KG1 (cell line): Measurements from ENCODE around the gene GJD3.

Experiments used
- DNase-seq: peaks from one replicate; lab custom pipeline; 2025; lab: John Stamatoyannopoulos, UW

The GJD3 gene

DNA sequence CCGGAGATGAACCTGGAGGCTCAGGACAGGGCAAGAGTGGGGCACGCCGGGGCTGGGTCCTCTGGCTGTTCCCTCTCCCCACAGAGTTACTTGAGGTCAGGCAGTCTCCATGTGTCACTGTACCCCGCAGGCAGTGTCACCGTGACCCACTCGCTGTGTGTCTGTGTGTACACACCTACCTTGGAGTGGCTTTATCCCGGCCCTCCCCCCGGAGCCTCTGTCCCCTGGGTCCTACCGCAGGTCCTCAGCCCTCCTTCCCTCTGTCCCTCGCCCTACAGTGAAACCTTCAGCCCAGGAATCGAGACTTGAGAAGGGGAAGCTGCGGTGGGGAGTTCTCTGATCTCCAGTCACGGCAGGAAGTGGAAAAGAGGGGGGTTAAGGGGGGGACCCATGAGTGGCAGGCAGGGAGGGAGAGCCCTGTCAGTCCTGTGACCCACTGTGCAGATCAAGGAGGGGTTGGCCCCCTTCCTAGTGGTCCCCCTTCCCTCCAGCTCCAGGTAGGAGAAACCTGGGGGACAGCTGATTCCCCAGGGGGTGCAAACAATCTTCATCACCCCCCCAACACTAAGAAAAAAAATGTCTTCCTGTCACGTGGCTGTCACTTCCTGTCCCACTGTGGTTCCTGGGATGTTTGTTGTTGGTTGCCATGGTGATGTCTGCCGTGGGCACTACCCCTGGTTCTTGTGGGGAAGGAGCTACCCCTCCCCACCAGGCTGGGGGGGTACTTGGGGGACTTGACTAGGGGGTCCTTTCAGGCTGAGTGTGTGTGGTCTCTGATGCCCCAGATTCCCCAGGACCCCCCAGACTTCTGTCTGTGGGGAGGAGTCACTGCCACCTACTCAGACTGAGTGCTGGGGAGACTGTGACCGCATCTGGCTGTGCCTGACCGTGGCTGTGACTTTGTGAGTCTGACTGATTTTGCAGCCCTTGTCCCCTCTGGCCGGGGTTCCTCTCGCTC lies 41.9 kb downstream of the GJD3 start:
- DNase-seq, result peak; percentile 96

DNA sequence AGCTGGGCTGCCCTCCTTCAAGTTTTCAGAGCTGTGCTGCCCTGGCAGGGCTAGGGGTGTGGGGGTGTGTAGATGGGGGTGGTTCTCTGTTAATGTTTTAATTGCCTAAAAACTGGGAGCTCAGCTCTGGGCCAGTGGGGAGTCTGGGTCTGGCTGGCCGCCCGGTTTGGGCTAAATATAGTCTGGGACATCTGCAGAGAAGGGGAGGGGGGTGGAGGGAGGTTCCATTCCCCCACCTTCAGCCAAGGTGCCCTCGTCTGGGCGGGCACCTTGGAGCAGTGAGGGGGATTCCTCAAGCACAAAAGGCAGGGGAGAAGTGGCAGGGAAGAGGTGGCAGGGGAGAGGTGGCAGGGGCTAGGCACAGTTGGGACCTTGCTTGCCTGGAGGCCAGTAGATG lies 42.6 kb downstream of the GJD3 start:
- DNase-seq, result no peak

DNA sequence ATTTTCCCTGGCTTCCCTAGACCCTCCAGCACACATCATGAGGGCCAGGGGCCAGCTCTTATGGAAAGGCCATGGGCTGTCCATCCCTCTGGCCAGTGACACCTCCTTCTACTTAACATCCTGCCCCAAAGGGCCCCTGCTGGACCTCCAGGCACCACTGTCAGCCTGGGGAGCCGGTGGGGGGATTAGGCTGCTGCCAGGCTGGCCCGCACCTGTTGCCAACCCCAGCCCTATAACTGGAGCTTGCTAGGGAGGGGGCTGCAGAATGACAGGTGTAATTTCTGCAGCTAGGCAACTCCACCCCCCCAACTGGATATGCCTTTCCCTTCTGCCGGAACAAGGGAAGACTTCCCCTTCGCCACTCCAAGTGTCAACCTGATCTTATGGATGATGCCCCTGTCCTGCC lies 43.0 kb downstream of the GJD3 start:
- DNase-seq, result no peak

DNA sequence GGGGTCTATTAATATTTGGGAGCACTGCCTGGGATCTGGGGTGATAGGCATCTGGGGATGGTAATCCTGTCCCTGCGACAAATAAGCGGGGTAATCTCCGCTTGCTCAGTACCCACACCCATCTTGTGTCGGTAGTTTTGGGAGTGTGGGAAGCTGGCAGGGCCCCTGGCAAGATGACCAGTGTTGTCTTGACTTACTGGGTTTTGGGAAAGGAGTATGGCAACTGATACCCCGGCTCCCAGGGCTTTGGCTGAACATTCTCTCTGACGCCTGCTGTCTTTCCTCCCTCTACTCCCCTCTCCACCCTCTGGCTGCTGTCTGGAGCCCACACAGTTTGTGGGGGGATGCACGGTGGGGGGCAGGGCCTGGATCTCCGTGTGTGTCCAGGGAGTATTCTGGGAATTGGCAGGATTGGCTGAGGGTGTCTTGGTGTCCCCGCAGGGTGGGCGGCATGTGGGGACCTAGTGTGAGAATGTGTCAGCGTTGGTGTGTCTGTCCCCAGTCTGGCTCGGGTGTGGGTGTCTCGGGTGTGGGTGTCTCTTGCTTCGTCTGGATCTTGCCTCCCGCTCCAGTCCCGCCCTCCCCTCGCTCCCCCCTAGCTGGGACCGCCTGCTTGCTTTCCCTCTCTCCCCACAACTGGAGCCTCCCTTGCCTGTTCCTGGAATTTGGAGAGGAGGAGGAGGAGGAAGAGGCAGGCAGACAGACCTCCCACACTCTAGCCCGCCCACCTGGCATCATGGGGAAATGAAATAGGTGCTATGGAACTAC lies 43.6 kb downstream of the GJD3 start:
- no peak for DNase-seq

- DNase-seq, result no peak
Observed at GRCh38 chr17:40319651-40320540, 44.6 kb downstream of the GJD3 start.

DNA sequence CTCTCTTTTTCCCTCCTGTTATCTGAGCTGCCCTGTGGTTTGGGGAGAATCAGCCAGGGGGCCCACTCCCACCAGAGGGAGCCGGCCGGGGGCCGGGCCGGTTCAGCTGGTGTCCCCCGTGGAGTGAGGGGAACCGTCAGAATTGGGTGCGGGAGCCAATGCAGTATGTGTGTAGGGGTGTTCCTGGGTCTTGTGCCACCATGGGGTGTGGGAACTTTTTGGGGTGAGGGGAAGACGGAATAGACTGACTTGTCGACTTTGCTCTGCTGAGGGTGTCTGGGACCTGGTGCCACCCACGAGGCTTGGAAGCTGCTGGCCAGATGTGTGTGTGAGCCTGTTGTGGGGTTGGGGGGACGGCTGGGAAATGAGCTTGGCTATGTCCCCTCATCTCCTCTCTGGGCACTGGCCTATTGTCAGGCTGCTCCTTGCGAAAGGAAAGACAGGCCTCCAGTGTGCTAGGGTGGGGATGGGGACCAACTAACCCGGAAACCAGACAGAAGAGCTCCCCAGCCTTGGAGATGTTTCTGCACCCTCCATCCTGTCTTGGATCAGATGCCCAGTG lies 45.6 kb downstream of the GJD3 start:
- DNase-seq, result no peak

GRCh38 chr17:40317880-40318829 lies 46.4 kb downstream of the GJD3 start:
- DNase-seq, result peak; percentile 91

DNA sequence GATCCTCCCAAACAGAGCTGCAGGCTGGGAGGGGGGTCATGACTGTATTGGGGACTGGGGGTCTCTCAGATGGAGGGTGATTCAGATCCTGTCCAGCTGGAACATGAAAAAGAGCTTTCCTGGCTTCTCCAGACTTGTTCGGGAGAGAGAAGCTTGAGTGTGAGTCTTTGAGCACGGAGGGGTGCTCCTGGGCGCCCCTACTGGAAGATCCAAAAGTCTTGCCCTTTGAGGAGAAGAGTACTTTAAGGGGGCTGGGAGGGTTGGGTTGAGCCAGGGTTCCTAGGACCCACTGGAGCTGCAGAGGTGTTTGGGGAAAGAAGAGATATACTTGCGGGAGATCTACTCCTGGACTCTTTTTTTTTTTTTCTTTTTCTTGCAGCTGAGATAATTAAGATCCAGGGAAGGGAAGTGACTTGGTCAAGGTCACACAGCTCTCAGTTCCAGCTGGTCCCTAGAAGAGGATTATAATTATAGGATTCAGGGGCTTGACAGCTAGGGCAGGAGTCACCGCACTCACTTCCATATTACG lies 47.1 kb downstream of the GJD3 start:
- DNase-seq, result peak; percentile 41

DNA sequence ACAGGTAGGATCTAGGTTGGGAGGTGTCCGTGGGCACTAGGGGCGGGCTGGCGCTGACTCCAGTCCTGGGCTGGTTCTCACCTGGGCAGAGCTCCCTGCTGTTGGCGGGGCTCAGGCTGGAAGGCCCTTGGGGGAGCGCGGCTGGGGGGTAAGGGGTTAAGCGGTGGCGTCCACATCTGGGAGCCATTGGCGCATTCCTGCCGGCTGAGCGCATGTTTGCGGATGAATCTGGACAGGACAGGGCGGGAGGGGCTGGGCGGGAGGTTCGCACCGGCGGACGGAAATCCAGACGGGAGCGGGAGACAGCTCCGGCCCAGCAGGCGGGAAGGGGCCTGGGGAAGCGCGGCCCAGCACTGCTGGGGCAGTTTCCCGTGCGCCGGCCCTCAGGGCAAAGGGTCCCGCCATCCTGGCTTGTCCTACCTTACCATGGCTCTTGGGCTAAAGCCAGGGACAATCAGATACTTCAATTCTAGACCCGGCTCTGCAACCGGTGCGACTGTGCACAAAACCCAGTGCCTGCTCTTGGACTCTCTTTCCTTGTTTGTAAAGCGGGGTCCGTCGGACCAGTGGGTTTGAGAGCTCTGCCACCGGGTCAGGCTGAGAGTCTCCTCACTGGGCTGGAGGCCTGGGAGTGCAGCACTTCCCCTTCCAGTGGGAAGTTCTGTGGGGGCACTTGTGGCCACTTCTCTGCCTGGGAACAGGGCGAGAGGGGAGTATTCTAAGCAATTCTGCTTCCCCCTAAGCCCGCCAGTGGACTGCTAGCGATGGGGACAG lies 47.8 kb downstream of the GJD3 start:
- no peak for DNase-seq

GRCh38 chr17:40315678-40316570 lies 48.6 kb downstream of the GJD3 start:
- no peak for DNase-seq

DNA sequence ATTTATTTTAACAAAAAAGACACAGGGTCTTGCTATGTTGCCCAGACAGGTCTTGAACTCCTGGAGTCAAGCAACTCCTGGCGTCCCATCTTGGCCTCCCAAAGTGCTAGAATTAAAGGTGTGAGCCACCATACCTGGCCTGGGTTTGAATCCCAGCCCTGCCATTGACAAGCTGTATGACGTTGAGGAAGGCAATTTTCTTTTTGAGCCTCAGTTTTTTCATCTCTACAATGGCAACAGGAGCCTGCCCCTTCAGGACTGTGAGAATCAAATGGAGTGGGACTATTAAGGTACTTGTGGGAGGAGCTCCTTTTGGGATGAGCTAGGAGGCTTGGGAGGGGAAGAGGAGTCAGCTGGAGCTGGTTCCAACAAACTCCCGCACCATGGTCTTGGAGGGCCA lies 49.3 kb downstream of the GJD3 start:
- DNase-seq, result no peak

- peak; percentile 26 for DNase-seq
Observed at GRCh38 chr17:40314584-40314956, 50.0 kb downstream of the GJD3 start.

GRCh38 chr17:40313668-40314583 lies 50.6 kb downstream of the GJD3 start:
- no peak for DNase-seq
